IPS DF 4.7 (cell line): ENCODE results near the gene TNFRSF18.

Source experiments
- DNase-seq: peaks from one replicate; pipeline ENCODE4 v3.0.0-alpha.2; 2013; ENCODE audit warnings: low spot score; ENCODE audit errors: extremely low read depth

The TNFRSF18 gene

GRCh38 chr1:1166642-1167397 is 39.6 kb downstream of the TNFRSF18 start:
- DNase-seq = no peak

DNA sequence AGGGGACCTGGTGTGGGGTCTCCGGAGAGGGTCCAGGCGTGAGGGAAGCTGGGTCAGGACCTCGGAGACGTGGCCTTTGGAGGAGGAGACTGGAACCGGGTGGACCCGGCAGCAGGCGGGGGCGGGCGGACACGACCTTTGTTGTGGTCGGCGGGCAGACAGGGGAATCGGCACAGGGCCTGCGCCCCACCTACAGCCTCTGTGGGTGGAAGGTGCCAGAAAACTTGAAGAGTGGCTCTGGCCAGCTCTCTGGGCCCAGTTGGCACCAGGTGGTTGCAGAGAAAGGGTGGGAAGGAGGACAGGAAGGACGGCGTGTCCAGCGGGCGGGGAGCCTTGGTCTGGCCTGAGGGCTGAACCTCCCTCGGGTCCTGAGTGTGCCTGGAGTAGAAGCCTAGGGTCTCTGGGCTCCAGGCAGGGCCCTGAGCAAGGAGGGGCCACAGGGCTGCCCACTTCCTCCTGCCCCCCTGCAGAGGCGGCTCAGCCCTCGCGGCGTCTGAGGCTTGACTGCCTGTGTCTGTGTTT is 40.4 kb downstream of the TNFRSF18 start:
- DNase-seq = no peak

DNA sequence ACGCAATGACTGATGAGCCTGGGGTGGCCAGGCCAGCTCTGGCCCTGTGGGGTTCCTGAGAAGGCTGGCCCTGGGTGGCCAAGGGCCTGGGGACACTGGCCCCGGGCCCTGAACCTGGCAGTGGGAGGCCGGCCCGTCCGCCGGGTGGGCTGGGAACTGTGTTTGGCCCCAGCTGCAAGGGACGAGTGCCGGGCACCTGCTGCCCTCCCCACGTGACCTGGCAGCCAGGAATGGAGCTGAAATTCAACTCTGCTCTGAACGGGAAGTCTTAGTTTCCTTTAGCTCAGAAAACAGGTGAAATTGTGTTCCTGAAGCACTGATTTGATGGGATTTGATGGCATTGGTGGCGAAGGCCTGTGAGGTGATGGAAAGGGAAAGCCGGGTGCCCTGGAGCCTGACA is 40.9 kb downstream of the TNFRSF18 start:
- DNase-seq = no peak

DNA sequence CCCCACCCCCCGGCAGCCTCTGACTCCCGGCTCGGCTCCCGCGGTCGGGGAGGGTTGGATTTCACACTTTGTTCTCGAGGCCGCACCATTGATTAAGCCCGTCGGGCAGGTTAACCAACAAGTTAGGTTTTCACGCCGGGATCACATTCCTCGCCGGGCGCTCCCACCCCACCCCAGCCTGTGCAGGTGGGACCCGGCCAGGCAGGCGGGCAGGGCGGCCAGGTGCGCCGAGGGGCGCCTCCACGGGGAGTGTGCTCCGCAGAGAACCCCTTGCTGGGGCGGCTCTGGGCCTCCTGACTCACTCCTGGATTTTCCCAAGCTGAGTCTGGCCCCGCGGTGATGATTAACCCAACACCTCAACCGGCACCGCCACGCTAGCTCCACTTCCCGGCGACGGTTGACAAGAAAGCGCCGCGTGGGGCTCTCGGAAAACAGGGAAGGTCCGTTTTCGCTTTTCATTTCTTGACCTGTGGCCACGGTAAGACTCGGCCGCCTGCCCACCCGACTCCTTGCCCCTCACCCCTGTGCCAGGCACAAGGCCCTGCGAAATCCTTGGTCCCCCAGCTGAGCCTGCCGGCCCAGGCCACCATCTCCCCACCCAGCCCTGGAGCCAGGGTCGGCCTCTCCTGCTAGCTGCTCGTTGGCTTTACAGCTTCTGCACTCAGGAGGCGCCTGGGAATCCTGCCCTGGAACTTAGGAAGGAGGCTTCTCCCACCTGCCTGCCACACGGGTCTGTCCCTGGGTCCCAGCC is 41.5 kb downstream of the TNFRSF18 start:
- no peak for DNase-seq

DNA sequence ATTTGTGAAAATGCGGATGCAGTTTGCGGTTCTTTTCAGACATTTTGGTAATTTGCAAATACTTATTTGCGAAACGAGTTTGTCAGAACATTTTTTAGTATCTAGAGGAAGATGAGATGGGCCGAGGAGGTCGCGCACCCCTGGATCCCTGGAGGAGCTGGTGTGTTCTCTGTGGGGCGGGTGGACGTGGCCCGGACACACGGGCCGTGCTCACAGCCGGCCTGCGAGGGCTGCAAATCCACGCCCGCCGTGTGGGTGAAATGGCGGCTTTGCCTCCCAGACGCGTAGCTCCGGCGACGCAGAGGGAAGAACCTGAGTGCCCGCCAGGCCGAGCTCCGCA is 42.1 kb downstream of the TNFRSF18 start:
- DNase-seq = no peak

GRCh38 chr1:1163538-1164070 is 42.8 kb downstream of the TNFRSF18 start:
- DNase-seq = no peak

DNA sequence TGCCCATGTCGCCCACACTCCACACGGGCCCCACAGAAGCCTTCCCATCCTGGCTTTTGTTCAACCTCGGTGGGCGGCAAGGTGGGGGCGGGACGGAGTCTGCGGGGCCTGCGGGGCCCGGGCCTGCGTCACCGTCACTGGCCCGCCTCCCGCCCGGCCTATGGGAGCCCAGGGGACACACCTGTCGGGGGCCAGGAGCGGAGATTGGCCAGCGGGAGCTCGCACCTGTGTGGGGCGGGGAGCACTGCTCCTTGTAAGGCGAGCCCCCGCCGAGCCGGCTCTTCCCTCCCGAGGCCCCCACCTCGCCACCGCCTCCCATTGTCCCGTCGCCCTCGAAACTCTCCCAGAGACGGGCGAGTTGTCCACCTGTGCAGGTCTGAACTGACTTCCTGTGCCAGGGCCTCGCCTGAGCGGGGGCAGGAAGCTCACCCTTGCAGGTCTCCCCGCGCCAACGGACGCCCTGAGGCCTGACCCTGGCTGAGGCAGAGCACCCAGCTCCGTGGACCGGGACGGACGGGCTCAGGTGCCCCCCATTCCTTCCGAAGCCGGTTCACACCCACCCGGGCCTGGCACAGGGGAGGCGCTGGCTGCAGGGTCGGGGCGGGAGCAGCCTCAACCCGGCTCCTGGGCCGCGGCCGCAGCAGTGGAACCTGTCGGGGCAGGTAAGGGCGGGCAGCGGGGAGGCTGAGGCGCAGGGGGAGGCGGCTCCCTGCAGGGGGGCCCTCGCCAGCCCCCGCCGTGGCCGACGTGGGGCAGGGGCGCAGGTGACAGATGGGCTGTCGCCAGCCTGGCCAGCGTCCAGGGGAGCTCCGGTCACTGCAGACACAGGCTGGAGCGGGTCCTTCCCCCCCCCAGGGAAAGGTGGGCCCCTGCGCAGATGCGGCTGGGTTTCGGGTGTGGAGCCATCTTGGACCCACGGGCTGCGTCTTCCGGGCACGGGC is 43.5 kb downstream of the TNFRSF18 start:
- DNase-seq = no peak

- no peak for DNase-seq
Observed at GRCh38 chr1:1161683-1162079, 44.7 kb downstream of the TNFRSF18 start.

- DNase-seq = no peak
Observed at GRCh38 chr1:1161078-1161682, 45.2 kb downstream of the TNFRSF18 start.

- no peak for DNase-seq
Observed at GRCh38 chr1:1160281-1160930, 46.0 kb downstream of the TNFRSF18 start.

- no peak for DNase-seq
Observed at GRCh38 chr1:1157914-1158710, 48.3 kb downstream of the TNFRSF18 start.

- DNase-seq = no peak
Observed at GRCh38 chr1:1157426-1157913, 48.9 kb downstream of the TNFRSF18 start.

- no peak for DNase-seq
Observed at GRCh38 chr1:1157033-1157365, 49.4 kb downstream of the TNFRSF18 start.

GRCh38 chr1:1156140-1157032 is 50.0 kb downstream of the TNFRSF18 start:
- no peak for DNase-seq

- no peak for DNase-seq
Observed at GRCh38 chr1:1155258-1155657, 51.1 kb downstream of the TNFRSF18 start.

- DNase-seq = no peak
Observed at GRCh38 chr1:1153874-1154273, 52.5 kb downstream of the TNFRSF18 start.
